OCI-LY7 (cell line): Measurements from ENCODE around the gene SGO2.

Experiments used
- CTCF ChIP-seq: fragments of 200-600 bp; sonication (generic); conservative IDR thresholded peaks from 2 replicates; pipeline ENCODE4 v1.5.1; 2014; ENCODE audit warnings: mild to moderate bottlenecking, antibody characterized with exemption, low read length, moderate library complexity, mixed read lengths
- EZH2phosphoT487 ChIP-seq: fragments of 200-600 bp; sonication (generic); IDR thresholded peaks from 2 replicates; pipeline ENCODE4 v1.6.1; 2018; ENCODE audit warnings: low read depth, borderline replicate concordance, mild to moderate bottlenecking, mixed run types, antibody characterized with exemption, low read length, moderate library complexity, mixed read lengths

GRCh38 chr2:200585340-200585729 is 59.3 kb downstream of the SGO2 start:
- TF ChIP-seq CTCF (no peak), EZH2phosphoT487 (no peak)
